CD14-positive monocyte (primary cell): Measurements from ENCODE around the gene ZNF44. TPM values are rescaled to one million over a fixed set of nuclear protein-coding genes. Genes with fewer than 3 reads are reported as not detected.
A peak's percentile ranks its signal among the peaks of the same experiment; 100 is the strongest.

Experiments
- DNase-seq, 3 donors: peaks; one replicate each; pipeline ENCODE4 v3.0.0-alpha.2; 2011 to 2022
- H2AFZ ChIP-seq: 2 replicates; pipeline ENCODE4 v1.6.0; 2012; ENCODE audit warnings: mild to moderate bottlenecking, low read depth, low read length, inconsistent platforms; ENCODE audit not compliant: insufficient read depth, poor library complexity, severe bottlenecking
- H3K27ac ChIP-seq, 2 donors: 1 replicate in 1 of 2; 2 replicates in 1 of 2; pipeline ENCODE4 v1.5.1; 2012 to 2013; ENCODE audit warnings: low read length in 2 of 2, control low read depth in 1 of 2, inconsistent platforms in 1 of 2, low read depth in 1 of 2, mild to moderate bottlenecking in 1 of 2
- H3K27me3 ChIP-seq, 2 donors: one replicate each; pipeline versions ENCODE4 v1.6.0 to v1.6.1; 2011 to 2013; ENCODE audit warnings: low read length in 2 of 2; ENCODE audit not compliant: control insufficient read depth in 2 of 2, insufficient read depth in 2 of 2
- H3K36me3 ChIP-seq, 2 donors: replicated peaks in 1 of 2; 1 replicate in 1 of 2; 2 replicates in 1 of 2; pipeline versions ENCODE4 v1.5.1 to v1.6.1; 2012 to 2013; ENCODE audit warnings: low read length in 2 of 2, control low read depth in 1 of 2, inconsistent platforms in 1 of 2, mild to moderate bottlenecking in 1 of 2; ENCODE audit not compliant: insufficient read depth in 2 of 2, control insufficient read depth in 1 of 2
- H3K4me1 ChIP-seq, 2 donors: 1 replicate in 1 of 2; 2 replicates in 1 of 2; pipeline versions ENCODE4 v1.5.1 to v1.6.1; 2012 to 2013; ENCODE audit warnings: low read length in 2 of 2, control low read depth in 1 of 2, inconsistent platforms in 1 of 2, mild to moderate bottlenecking in 1 of 2, moderate library complexity in 1 of 2; ENCODE audit not compliant: insufficient read depth in 2 of 2, control insufficient read depth in 1 of 2
- H3K4me2 ChIP-seq: replicated peaks from 2 replicates; pipeline ENCODE3; 2012; ENCODE audit warnings: low read length, moderate library complexity, mild to moderate bottlenecking; ENCODE audit not compliant: poor library complexity, severe bottlenecking; ENCODE audit errors: extremely low read depth
- H3K4me3 ChIP-seq, 3 experiments: fragments of 200-600 bp in 1 of 3; sonication (generic) in 1 of 3; replicated peaks in 1 of 3; 1 replicate in 2 of 3; 2 replicates in 1 of 3; pipeline ENCODE4 v1.5.1; 2011 to 2013; ENCODE audit warnings: low read length in 3 of 3, mild to moderate bottlenecking in 3 of 3, control low read depth in 2 of 3, low read depth in 2 of 3, inconsistent platforms in 1 of 3, moderate library complexity in 1 of 3
- H3K79me2 ChIP-seq: 2 replicates; pipeline ENCODE4 v1.6.0; 2012; ENCODE audit warnings: mild to moderate bottlenecking, control low read depth, inconsistent platforms, low read length, moderate library complexity; ENCODE audit not compliant: insufficient read depth
- H3K9ac ChIP-seq: 2 replicates; pipeline ENCODE4 v1.6.0; 2017; ENCODE audit warnings: low read length, mild to moderate bottlenecking; ENCODE audit not compliant: insufficient read depth, poor library complexity, severe bottlenecking
- H3K9me3 ChIP-seq, 2 donors: replicated peaks in 1 of 2; 1 replicate in 1 of 2; 2 replicates in 1 of 2; pipeline versions ENCODE4 v1.5.1 to v1.6.1; 2012 to 2013; ENCODE audit warnings: low read length in 2 of 2, control low read depth in 1 of 2; ENCODE audit not compliant: control insufficient read depth in 1 of 2, insufficient read depth in 1 of 2
- H4K20me1 ChIP-seq: 2 replicates; pipeline ENCODE4 v1.6.0; 2012; ENCODE audit warnings: mild to moderate bottlenecking, low read length, control low read depth, moderate library complexity; ENCODE audit not compliant: insufficient read depth
- H3K27ac Mint-ChIP-seq, 7 donors: one replicate each; pipeline ENCODE4 v1.8.0; 2020; ENCODE audit warnings: mild to moderate bottlenecking in 7 of 7, mixed read lengths in 7 of 7, moderate library complexity in 6 of 7, inconsistent platforms in 2 of 7
- H3K27me3 Mint-ChIP-seq, 3 donors: one replicate each; pipeline ENCODE4 v1.8.0; 2021 to 2022; ENCODE audit warnings: low read depth in 3 of 3, mild to moderate bottlenecking in 3 of 3, mixed read lengths in 3 of 3, moderate library complexity in 3 of 3, inconsistent platforms in 1 of 3
- H3K36me3 Mint-ChIP-seq, 2 donors: one replicate each; pipeline ENCODE4 v1.8.0; 2020; ENCODE audit warnings: mixed read lengths in 2 of 2, inconsistent platforms in 1 of 2, mild to moderate bottlenecking in 1 of 2
- H3K4me1 Mint-ChIP-seq: one replicate; pipeline ENCODE4 v1.8.0; 2020; ENCODE audit warnings: mild to moderate bottlenecking, mixed read lengths
- H3K4me3 Mint-ChIP-seq, 2 donors: one replicate each; pipeline ENCODE4 v1.8.0; 2020; ENCODE audit warnings: mild to moderate bottlenecking in 2 of 2, mixed read lengths in 2 of 2, moderate library complexity in 1 of 2
- H3K9me3 Mint-ChIP-seq, 7 donors: one replicate each; pipeline ENCODE4 v1.8.0; 2020 to 2022; ENCODE audit warnings: mixed read lengths in 7 of 7, mild to moderate bottlenecking in 6 of 7, moderate library complexity in 6 of 7, inconsistent platforms in 2 of 7
- CTCF ChIP-seq: fragments of 200-600 bp; IDR thresholded peaks from one replicate; pipeline ENCODE4 v1.8.0; 2022; ENCODE audit warnings: antibody characterized with exemption, mild to moderate bottlenecking
- WGBS: methylation state at CpG from one replicate; pipeline ENCODE4 v1.1.5; 2013; ENCODE audit warnings: missing lambda C conversion rate; ENCODE audit not compliant: insufficient coverage; 5-methylcytosine and 5-hydroxymethylcytosine counted together
- intact Hi-C, 2 donors: fragments of 100-400 bp; cut with micrococcal nuclease; formaldehyde crosslinking; loops; one replicate each; pipeline versions ENCODE4 v1.15.0 to v1.15.1; 2023
- polyA plus RNA-seq, 3 donors: library from polyadenylated mRNA; depleted of rRNA in 1 of 3; unstranded in 2 of 3; stranded (reverse) in 1 of 3; fragments of 300-500 nt in 2 of 3; fragments of >200 nt in 1 of 3; fragmentation: Illumina TruSeq in 2 of 3; gene quantifications; 1 replicate in 2 of 3; 2 replicates in 1 of 3; pipeline ENCODE4 v1.2.3, GENCODE V29; 2012 to 2021

ZNF44 gene
- polyA plus RNA-seq, 3 donors = 6.7 to 10.1 (median 9.7) TPM

GRCh38 chr19:12255372-12255771, 39.3 kb downstream of the ZNF44 start:
- Histone ChIP-seq H3K36me3 (peaks cover 0 to under 1% of the 10 kb centered on the region in 2 donors), H3K9me3 (peaks cover 86 to 87% of the 10 kb centered on the region in 2 donors), H3K27me3 (no peaks in the 10 kb centered on the region), H3K4me1 (no peaks in the 10 kb centered on the region), H3K4me3 (no peak overlapping the region), H4K20me1 (no peaks in the 10 kb centered on the region), H3K79me2 (no peaks in the 10 kb centered on the region), H3K4me2 (no peak overlapping the region), H3K9ac (no peak overlapping the region), H3K27ac (no peak overlapping the region), H2AFZ (no peak overlapping the region)
- H3K27me3 Mint-ChIP-seq = peaks cover 0 to 3% (median 0%) of the 10 kb centered on the region in 3 donors
- intact Hi-C loops = no loop called here
- TF ChIP-seq CTCF = no peak
- WGBS = no CpG with 5 or more reads among the region's 3 CpGs
- H3K27ac Mint-ChIP-seq = no peak overlapping the region
- no peak for DNase-seq
- no peaks in the 10 kb centered on the region for H3K36me3 Mint-ChIP-seq
- no peak overlapping the region for H3K4me3 Mint-ChIP-seq
- H3K4me1 Mint-ChIP-seq = no peaks in the 10 kb centered on the region
- peaks cover 36 to 95% (median 92%) of the 10 kb centered on the region in 7 donors for H3K9me3 Mint-ChIP-seq

GRCh38 chr19:12247644-12248222, 47.0 kb downstream of the ZNF44 start:
- H3K9me3 Mint-ChIP-seq = peaks cover 37 to 89% (median 73%) of the 10 kb centered on the region in 7 donors
- H3K36me3 Mint-ChIP-seq = peaks cover 11 to 29% of the 10 kb centered on the region in 2 donors
- Histone ChIP-seq H3K9ac (no peak overlapping the region), H3K36me3 (peaks cover 7 to 40% of the 10 kb centered on the region in 2 donors), H3K4me3 (peak overlapping the region in 1 of 3 experiments; percentile 3), H3K27ac (no peak overlapping the region), H3K27me3 (no peaks in the 10 kb centered on the region), H3K9me3 (peaks cover 45 to 99% of the 10 kb centered on the region in 2 donors), H4K20me1 (no peaks in the 10 kb centered on the region), H3K4me1 (no peaks in the 10 kb centered on the region), H3K4me2 (no peak overlapping the region), H3K79me2 (no peaks in the 10 kb centered on the region), H2AFZ (no peak overlapping the region)
- TF ChIP-seq CTCF = no peak
- no peaks in the 10 kb centered on the region for H3K4me1 Mint-ChIP-seq
- H3K27ac Mint-ChIP-seq = no peak overlapping the region
- H3K27me3 Mint-ChIP-seq = no peaks in the 10 kb centered on the region
- H3K4me3 Mint-ChIP-seq = no peak overlapping the region
- WGBS = no CpG with 5 or more reads among the region's 5 CpGs
- intact Hi-C loops = no loop called here
- DNase-seq = no peak
